Right atrium auricular region (tissue), 2 donors: ENCODE results near the gene FAM219A. TPM values are rescaled to one million over a fixed set of nuclear protein-coding genes. Genes with fewer than 3 reads are reported as not detected.

Experiments
- DNase-seq: peaks from one replicate; pipeline ENCODE4 v3.0.0-alpha.2; 2019; ENCODE audit warnings: low spot score
- H3K27ac ChIP-seq, 2 donors: fragments of 200-600 bp; sonication (generic); 1 replicate in 1 of 2; 2 replicates in 1 of 2; pipeline ENCODE4 v1.5.1; 2016 to 2019
- H3K27me3 ChIP-seq, 2 donors: fragments of 200-600 bp; sonication (generic); one replicate each; pipeline versions ENCODE4 v1.5.1 to v1.6.0; 2017 to 2019
- H3K36me3 ChIP-seq: fragments of 200-600 bp; sonication (generic); one replicate; pipeline ENCODE4 v1.5.1; 2016
- H3K4me1 ChIP-seq, 2 donors: fragments of 200-600 bp; sonication (generic); one replicate each; pipeline versions ENCODE4 v1.5.1 to v1.6.0; 2017 to 2019
- H3K4me3 ChIP-seq, 2 donors: fragments of 200-600 bp; sonication (generic); 1 replicate in 1 of 2; 2 replicates in 1 of 2; pipeline ENCODE4 v1.5.1; 2017 to 2019; ENCODE audit warnings: mild to moderate bottlenecking in 1 of 2, moderate library complexity in 1 of 2
- H3K9me3 ChIP-seq, 2 donors: fragments of 200-600 bp; sonication (generic); one replicate each; pipeline ENCODE4 v1.5.1; 2019
- total RNA-seq, 2 donors: library from RNA; depleted of rRNA; stranded (reverse); fragments of >200 nt; gene quantifications; one replicate each; pipeline ENCODE4 v1.1.0, GENCODE V29; 2016
- TF ChIP-seq, protein P1 (sequence below), 2 donors: fragments of 200-600 bp; sonication (generic); IDR thresholded peaks; one replicate each; pipeline ENCODE4 v1.5.1; 2019; ENCODE audit warnings: antibody characterized with exemption in 2 of 2

Gene FAM219A
- total RNA-seq, 2 donors from 2014 or later, result 10.5 to 19.9 TPM

- H3K4me1 ChIP-seq, result peaks cover 0 to 21% of the 10 kb centered on the region in 2 donors
Observed at GRCh38 chr9:34500623-34501267, 42.4 kb upstream of the FAM219A start.

GRCh38 chr9:34499076-34499475 is 40.7 kb upstream of the FAM219A start:
- Histone ChIP-seq H3K9me3 (no peaks in the 10 kb centered on the region), H3K4me3 (no peak overlapping the region), H3K27me3 (no peaks in the 10 kb centered on the region), H3K4me1 (peaks cover 0 to 21% of the 10 kb centered on the region in 2 donors), H3K36me3 (no peaks in the 10 kb centered on the region), H3K27ac (no peak overlapping the region)
- TF ChIP-seq, protein P1, sequence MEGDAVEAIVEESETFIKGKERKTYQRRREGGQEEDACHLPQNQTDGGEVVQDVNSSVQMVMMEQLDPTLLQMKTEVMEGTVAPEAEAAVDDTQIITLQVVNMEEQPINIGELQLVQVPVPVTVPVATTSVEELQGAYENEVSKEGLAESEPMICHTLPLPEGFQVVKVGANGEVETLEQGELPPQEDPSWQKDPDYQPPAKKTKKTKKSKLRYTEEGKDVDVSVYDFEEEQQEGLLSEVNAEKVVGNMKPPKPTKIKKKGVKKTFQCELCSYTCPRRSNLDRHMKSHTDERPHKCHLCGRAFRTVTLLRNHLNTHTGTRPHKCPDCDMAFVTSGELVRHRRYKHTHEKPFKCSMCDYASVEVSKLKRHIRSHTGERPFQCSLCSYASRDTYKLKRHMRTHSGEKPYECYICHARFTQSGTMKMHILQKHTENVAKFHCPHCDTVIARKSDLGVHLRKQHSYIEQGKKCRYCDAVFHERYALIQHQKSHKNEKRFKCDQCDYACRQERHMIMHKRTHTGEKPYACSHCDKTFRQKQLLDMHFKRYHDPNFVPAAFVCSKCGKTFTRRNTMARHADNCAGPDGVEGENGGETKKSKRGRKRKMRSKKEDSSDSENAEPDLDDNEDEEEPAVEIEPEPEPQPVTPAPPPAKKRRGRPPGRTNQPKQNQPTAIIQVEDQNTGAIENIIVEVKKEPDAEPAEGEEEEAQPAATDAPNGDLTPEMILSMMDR (IDR thresholded peaks at IDR 0.05), result no peak
- no peak for DNase-seq

More at GRCh38 chr9:34500623-34501267, 42.4 kb upstream of the FAM219A start:
- TF ChIP-seq, protein P1 (IDR thresholded peaks at IDR 0.05), result peak; percentile 96 to 99
- DNase-seq, result peak; percentile 62
- Histone ChIP-seq H3K36me3 (no peaks in the 10 kb centered on the region), H3K4me3 (no peak overlapping the region), H3K27me3 (no peaks in the 10 kb centered on the region), H3K27ac (no peak overlapping the region), H3K9me3 (no peaks in the 10 kb centered on the region)

DNA sequence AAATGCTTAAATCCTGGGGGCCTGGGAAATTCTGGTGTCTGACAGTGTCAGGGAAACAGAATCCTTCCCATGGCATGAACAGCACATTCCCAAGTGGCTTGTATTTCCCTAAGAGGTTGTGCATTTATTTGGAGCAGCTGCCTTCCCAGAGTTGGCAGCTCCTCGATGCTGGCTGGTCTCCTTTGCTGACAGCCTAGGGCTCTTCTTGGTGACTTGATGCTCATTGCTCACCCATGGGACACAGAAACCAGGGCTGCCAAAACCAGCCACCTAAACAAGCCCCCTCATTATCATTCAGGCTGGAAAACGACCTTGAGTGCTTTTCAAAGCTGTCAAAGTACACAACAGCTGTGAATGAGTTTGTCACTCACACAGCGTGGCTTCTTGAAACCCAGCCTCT is 40.2 kb upstream of the FAM219A start:
- no peak for DNase-seq
- Histone ChIP-seq H3K36me3 (no peaks in the 10 kb centered on the region), H3K9me3 (no peaks in the 10 kb centered on the region), H3K4me1 (peaks cover 0 to 21% of the 10 kb centered on the region in 2 donors), H3K27me3 (no peaks in the 10 kb centered on the region), H3K4me3 (no peak overlapping the region), H3K27ac (no peak overlapping the region)
- TF ChIP-seq, protein P1 (IDR thresholded peaks at IDR 0.05), result no peak

GRCh38 chr9:34496149-34496712 is 37.9 kb upstream of the FAM219A start:
- no peaks in the 10 kb centered on the region for H3K36me3 ChIP-seq
- DNase-seq, result no peak
- H3K4me1 ChIP-seq, result peaks cover 0 to 1% of the 10 kb centered on the region in 2 donors
- no peak overlapping the region for H3K4me3 ChIP-seq
- H3K27ac ChIP-seq, result no peak overlapping the region
- TF ChIP-seq, protein P1 (IDR thresholded peaks at IDR 0.05), result no peak
- no peaks in the 10 kb centered on the region for H3K27me3 ChIP-seq
- no peaks in the 10 kb centered on the region for H3K9me3 ChIP-seq

DNA sequence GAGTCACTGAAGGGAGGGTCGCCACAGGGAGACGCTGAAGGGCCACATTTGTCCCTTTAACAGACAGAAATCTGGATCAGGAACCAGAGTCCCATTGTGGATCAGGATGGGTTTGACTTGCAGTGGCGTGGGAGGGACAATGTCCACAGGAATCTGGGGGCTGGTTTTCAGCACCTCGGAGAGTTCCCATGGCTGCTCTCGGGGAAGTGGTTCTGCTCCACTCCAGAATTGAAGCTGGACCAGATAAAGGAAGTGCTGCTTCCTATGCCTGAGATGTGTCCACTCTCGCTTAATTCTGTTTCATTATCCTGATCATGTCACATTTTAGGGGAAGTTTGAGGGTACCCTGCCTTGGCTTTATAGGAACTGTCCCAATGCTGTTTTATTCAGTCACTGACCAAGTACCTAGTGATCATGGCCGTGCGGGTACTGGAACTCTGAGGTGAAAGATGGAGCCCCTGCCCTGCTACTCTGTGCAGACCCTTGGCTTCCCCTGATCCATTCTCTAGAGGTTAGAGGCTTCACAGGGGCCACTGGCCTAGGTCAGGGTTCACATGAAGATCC is 35.7 kb upstream of the FAM219A start:
- H3K4me3 ChIP-seq, result no peak overlapping the region
- no peaks in the 10 kb centered on the region for H3K9me3 ChIP-seq
- H3K4me1 ChIP-seq, result no peaks in the 10 kb centered on the region
- no peak overlapping the region for H3K27ac ChIP-seq
- H3K27me3 ChIP-seq, result no peaks in the 10 kb centered on the region
- DNase-seq, result no peak
- TF ChIP-seq, protein P1 (IDR thresholded peaks at IDR 0.05), result no peak
- no peaks in the 10 kb centered on the region for H3K36me3 ChIP-seq
